AG09309 (cell line): ENCODE measurements around the gene CFAP57.

Experiments
- DNase-seq: peaks from one replicate; pipeline ENCODE4 v3.0.0-alpha.2; 2010; ENCODE audit warnings: low read depth
- H3K4me3 ChIP-seq: 2 replicates; pipeline ENCODE4 v1.5.1; 2011; ENCODE audit warnings: mild to moderate bottlenecking, low read depth, low read length, moderate library complexity; ENCODE audit not compliant: control insufficient read depth
- CTCF ChIP-seq: IDR thresholded peaks from 2 replicates; pipeline ENCODE4 v1.5.1; 2011; ENCODE audit warnings: mild to moderate bottlenecking, low read depth, low read length, inconsistent platforms; ENCODE audit not compliant: insufficient read depth, control insufficient read depth; ENCODE audit errors: missing control alignments

The CFAP57 gene

GRCh38 chr1:43296207-43296606 lies 124.1 kb downstream of the CFAP57 start:
- DNase-seq: no peak
- TF ChIP-seq CTCF: no peak
- H3K4me3 ChIP-seq: no peak overlapping the region

GRCh38 chr1:43298055-43298454 lies 125.9 kb downstream of the CFAP57 start:
- H3K4me3 ChIP-seq: no peak overlapping the region
- no peak for TF ChIP-seq CTCF
- no peak for DNase-seq

GRCh38 chr1:43299101-43299500 lies 127.0 kb downstream of the CFAP57 start:
- DNase-seq: no peak
- no peak for TF ChIP-seq CTCF
- no peak overlapping the region for H3K4me3 ChIP-seq

DNA sequence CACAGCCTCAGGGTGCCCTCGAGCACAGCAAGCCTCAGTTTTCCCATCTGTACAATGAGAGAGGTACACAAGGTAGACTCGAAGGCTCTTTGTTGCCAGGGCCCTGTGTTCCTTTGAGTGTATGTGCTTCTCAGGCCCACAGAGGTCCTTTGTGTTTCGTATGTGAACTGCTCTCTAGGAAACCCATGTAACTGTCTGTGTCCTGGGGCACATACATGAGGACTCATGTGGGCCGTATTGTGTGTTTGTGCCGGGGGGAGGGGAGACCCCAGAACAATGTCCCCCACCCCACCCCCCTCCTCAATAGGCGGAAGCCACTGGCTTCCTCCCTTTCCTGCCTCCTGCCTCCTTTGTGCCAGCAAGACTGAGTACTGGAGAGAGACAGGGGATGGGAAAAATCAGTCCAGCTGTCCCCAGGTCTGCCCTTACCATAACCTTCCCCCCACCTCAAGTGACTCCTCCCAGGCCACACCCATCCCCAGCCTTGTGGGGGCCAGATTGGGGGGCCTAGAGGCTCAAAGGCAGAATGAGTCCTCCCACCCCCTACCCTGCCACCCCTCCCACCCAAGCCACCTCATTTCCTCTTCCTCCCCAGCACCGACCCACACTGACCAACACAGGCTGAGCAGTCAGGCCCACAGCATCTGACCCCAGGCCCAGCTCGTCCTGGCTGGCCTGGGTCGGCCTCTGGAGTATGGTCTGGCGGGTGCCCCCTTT lies 128.4 kb downstream of the CFAP57 start, which contains the start of gene TIE1:
Gene TIE1 (plus strand): TSS at position 605 of the 717 bp plus-strand sequence. CDS start 90 bp downstream, at position 695.
- DNase-seq: no peak
- TF ChIP-seq CTCF: no peak
- no peak within 1 kb of the TSS for H3K4me3 ChIP-seq

DNA sequence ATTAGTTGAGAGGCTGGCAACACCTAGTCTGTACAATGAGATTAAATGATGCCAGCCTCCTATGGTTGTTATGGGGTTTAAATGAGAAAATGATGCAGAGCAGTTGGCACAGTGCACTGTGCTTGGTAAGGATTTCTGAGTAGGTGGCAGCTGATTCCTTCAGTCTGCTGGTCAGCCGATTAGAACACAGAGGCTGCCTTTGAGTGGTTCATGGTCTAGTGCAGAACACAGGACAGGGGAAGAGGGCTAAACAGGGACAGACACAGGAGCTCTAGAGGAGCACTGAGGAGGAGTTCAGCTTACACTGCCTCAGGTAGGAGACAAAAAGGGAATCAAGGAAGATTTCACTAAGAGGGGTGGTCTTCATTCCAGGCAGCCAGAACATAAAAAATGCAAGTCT lies 130.1 kb downstream of the CFAP57 start:
- no peak overlapping the region for H3K4me3 ChIP-seq
- DNase-seq: no peak
- TF ChIP-seq CTCF: no peak

- no peak for TF ChIP-seq CTCF
- DNase-seq: no peak
Observed at GRCh38 chr1:43302721-43303470, 130.8 kb downstream of the CFAP57 start.

More at GRCh38 chr1:43302721-43303470, 130.8 kb downstream of the CFAP57 start:
- no peak overlapping the region for H3K4me3 ChIP-seq
